ENCODE data around the gene PLIN4. TPM values are rescaled to one million over a fixed set of nuclear protein-coding genes. Genes with fewer than 3 reads are reported as not detected.
A peak's percentile ranks its signal among the peaks of the same experiment; 100 is the strongest.
"Not testable (repeated sequence)": the region's sequence is repeated elsewhere in the genome, so short reads cannot be mapped to it uniquely, and the experiment has no call there.

The PLIN4 gene
- 0.05 and 0.09 TPM in 2 replicates for total RNA-seq

GRCh38 chr19:4518345-4519171, at the start of gene PLIN4:
Gene PLIN4 (minus strand): TSS chr19:4518486. CDS start chr19:4518272, 214 bp downstream.
- intact Hi-C loops (cut with micrococcal nuclease), result no loop called here
- no peaks in the 10 kb centered on the region for H3K9me3 Mint-ChIP-seq
- no peak for DNase-seq (ENCODE audit: low spot score)
- no peaks in the 10 kb centered on the region for H3K27me3 Mint-ChIP-seq (ENCODE audit: low read depth)
- H3K36me3 Mint-ChIP-seq (ENCODE audit: low read depth), result no peaks in the 10 kb centered on the region
- H3K4me1 Mint-ChIP-seq (ENCODE audit: low read depth), result no peaks in the 10 kb centered on the region
- H3K4me3 Mint-ChIP-seq (ENCODE audit: low read depth), result no peak within 1 kb of the TSS
- no peak within 1 kb of the TSS for H3K27ac Mint-ChIP-seq

GRCh38 chr19:4567584-4568071, 49.3 kb upstream of the PLIN4 start:
- no peak overlapping the region for H3K4me3 Mint-ChIP-seq (ENCODE audit: low read depth)
- H3K27me3 Mint-ChIP-seq (ENCODE audit: low read depth), result no peaks in the 10 kb centered on the region
- no peak overlapping the region for H3K27ac Mint-ChIP-seq
- intact Hi-C loops (cut with micrococcal nuclease), result no loop called here
- DNase-seq (ENCODE audit: low spot score), result peak; percentile 46
- no peaks in the 10 kb centered on the region for H3K9me3 Mint-ChIP-seq
- no peaks in the 10 kb centered on the region for H3K4me1 Mint-ChIP-seq (ENCODE audit: low read depth)
- no peaks in the 10 kb centered on the region for H3K36me3 Mint-ChIP-seq (ENCODE audit: low read depth)

GRCh38 chr19:4566402-4567051, 48.2 kb upstream of the PLIN4 start:
- Mint-ChIP-seq H3K27me3 (ENCODE audit: low read depth) (no peaks in the 10 kb centered on the region), H3K36me3 (ENCODE audit: low read depth) (no peaks in the 10 kb centered on the region), H3K27ac (no peak overlapping the region), H3K4me3 (ENCODE audit: low read depth) (no peak overlapping the region), H3K9me3 (no peaks in the 10 kb centered on the region), H3K4me1 (ENCODE audit: low read depth) (no peaks in the 10 kb centered on the region)
- intact Hi-C loops (cut with micrococcal nuclease), result no loop called here
- no peak for DNase-seq (ENCODE audit: low spot score)

GRCh38 chr19:4563562-4563961, 45.3 kb upstream of the PLIN4 start:
- H3K4me3 Mint-ChIP-seq (ENCODE audit: low read depth); H3K27me3 Mint-ChIP-seq (ENCODE audit: low read depth); DNase-seq (ENCODE audit: low spot score); H3K27ac Mint-ChIP-seq; intact Hi-C loops (cut with micrococcal nuclease); H3K9me3 Mint-ChIP-seq; H3K36me3 Mint-ChIP-seq (ENCODE audit: low read depth); H3K4me1 Mint-ChIP-seq (ENCODE audit: low read depth): not testable (repeated sequence)

- intact Hi-C loops (cut with micrococcal nuclease); DNase-seq (ENCODE audit: low spot score); H3K27ac Mint-ChIP-seq; H3K9me3 Mint-ChIP-seq; H3K4me3 Mint-ChIP-seq (ENCODE audit: low read depth); H3K4me1 Mint-ChIP-seq (ENCODE audit: low read depth); H3K36me3 Mint-ChIP-seq (ENCODE audit: low read depth); H3K27me3 Mint-ChIP-seq (ENCODE audit: low read depth): not testable (repeated sequence)
Measured at GRCh38 chr19:4562085-4562484, 43.8 kb upstream of the PLIN4 start.

- Mint-ChIP-seq H3K9me3 (no peaks in the 10 kb centered on the region), H3K4me1 (ENCODE audit: low read depth) (no peaks in the 10 kb centered on the region), H3K27me3 (ENCODE audit: low read depth) (no peaks in the 10 kb centered on the region), H3K36me3 (ENCODE audit: low read depth) (no peaks in the 10 kb centered on the region), H3K27ac (no peak within 1 kb of the TSS), H3K4me3 (ENCODE audit: low read depth) (no peak within 1 kb of the TSS)
- no peak for DNase-seq (ENCODE audit: low spot score)
- intact Hi-C loops (cut with micrococcal nuclease), result loop anchor here (5.0 kb wide), 1 partner anchor 78 kb away; the partner anchor contains the start of gene TNFAIP8L1
Measured at GRCh38 chr19:4559569-4559968, 41.3 kb upstream of the PLIN4 start, which contains the start of gene SEMA6B. Gene SEMA6B (minus strand): TSS chr19:4559684. CDS start chr19:4558457, 1,227 bp downstream.

GRCh38 chr19:4557971-4558941, 40.0 kb upstream of the PLIN4 start:
- H3K27me3 Mint-ChIP-seq (ENCODE audit: low read depth), result no peaks in the 10 kb centered on the region
- intact Hi-C loops (cut with micrococcal nuclease), result loop anchor here (5.0 kb wide), 1 partner anchor 79 kb away; the partner anchor contains the start of gene TNFAIP8L1
- no peak overlapping the region for H3K27ac Mint-ChIP-seq
- no peak for DNase-seq (ENCODE audit: low spot score)
- no peaks in the 10 kb centered on the region for H3K9me3 Mint-ChIP-seq
- no peaks in the 10 kb centered on the region for H3K36me3 Mint-ChIP-seq (ENCODE audit: low read depth)
- no peak overlapping the region for H3K4me3 Mint-ChIP-seq (ENCODE audit: low read depth)
- H3K4me1 Mint-ChIP-seq (ENCODE audit: low read depth), result no peaks in the 10 kb centered on the region

GRCh38 chr19:4557144-4557970, 39.1 kb upstream of the PLIN4 start:
- intact Hi-C loops (cut with micrococcal nuclease), result loop anchor here (5.0 kb wide), 1 partner anchor 80 kb away; the partner anchor contains the start of gene TNFAIP8L1
- H3K27ac Mint-ChIP-seq, result no peak overlapping the region
- no peak overlapping the region for H3K4me3 Mint-ChIP-seq (ENCODE audit: low read depth)
- H3K27me3 Mint-ChIP-seq (ENCODE audit: low read depth), result no peaks in the 10 kb centered on the region
- H3K9me3 Mint-ChIP-seq, result no peaks in the 10 kb centered on the region
- no peaks in the 10 kb centered on the region for H3K4me1 Mint-ChIP-seq (ENCODE audit: low read depth)
- DNase-seq (ENCODE audit: low spot score), result no peak
- H3K36me3 Mint-ChIP-seq (ENCODE audit: low read depth), result no peaks in the 10 kb centered on the region

GRCh38 chr19:4556597-4557127, 38.4 kb upstream of the PLIN4 start:
- Mint-ChIP-seq H3K36me3 (ENCODE audit: low read depth) (no peaks in the 10 kb centered on the region), H3K4me1 (ENCODE audit: low read depth) (no peaks in the 10 kb centered on the region), H3K27ac (no peak overlapping the region), H3K4me3 (ENCODE audit: low read depth) (no peak overlapping the region), H3K9me3 (no peaks in the 10 kb centered on the region), H3K27me3 (ENCODE audit: low read depth) (no peaks in the 10 kb centered on the region)
- intact Hi-C loops (cut with micrococcal nuclease), result loop anchor here (5.0 kb wide), 1 partner anchor 81 kb away; the partner anchor contains the start of gene TNFAIP8L1
- DNase-seq (ENCODE audit: low spot score), result no peak

GRCh38 chr19:4555657-4556561, 37.6 kb upstream of the PLIN4 start:
- H3K27ac Mint-ChIP-seq, result no peak overlapping the region
- no peaks in the 10 kb centered on the region for H3K4me1 Mint-ChIP-seq (ENCODE audit: low read depth)
- DNase-seq (ENCODE audit: low spot score), result no peak
- no peaks in the 10 kb centered on the region for H3K36me3 Mint-ChIP-seq (ENCODE audit: low read depth)
- no peaks in the 10 kb centered on the region for H3K9me3 Mint-ChIP-seq
- no peaks in the 10 kb centered on the region for H3K27me3 Mint-ChIP-seq (ENCODE audit: low read depth)
- intact Hi-C loops (cut with micrococcal nuclease), result loop anchor here (5.0 kb wide), 1 partner anchor 81 kb away; the partner anchor contains the start of gene TNFAIP8L1
- no peak overlapping the region for H3K4me3 Mint-ChIP-seq (ENCODE audit: low read depth)

- H3K27me3 Mint-ChIP-seq (ENCODE audit: low read depth), result no peaks in the 10 kb centered on the region
- no peaks in the 10 kb centered on the region for H3K4me1 Mint-ChIP-seq (ENCODE audit: low read depth)
- no peaks in the 10 kb centered on the region for H3K36me3 Mint-ChIP-seq (ENCODE audit: low read depth)
- no peaks in the 10 kb centered on the region for H3K9me3 Mint-ChIP-seq
- no peak overlapping the region for H3K4me3 Mint-ChIP-seq (ENCODE audit: low read depth)
- intact Hi-C loops (cut with micrococcal nuclease), result loop anchor here (5.0 kb wide), 1 partner anchor 83 kb away; the partner anchor contains the start of gene TNFAIP8L1
- DNase-seq (ENCODE audit: low spot score), result no peak
- H3K27ac Mint-ChIP-seq, result no peak overlapping the region
Measured at GRCh38 chr19:4554717-4555116, 36.4 kb upstream of the PLIN4 start.

All from activated T-helper 2 cell treated with anti-CD3 and anti-CD28 coated beads, Interferon-gamma antibody, Interleukin-2, Interleukin-4, amounts not matched to agents 10 μg/mL and 5 μg/mL and 100 μg/mL, durations not matched to agents 14 hours and 24 hours and 36 hours (primary cell).